SK-N-SH (cell line): ENCODE data around the gene AIPL1. TPM values are rescaled to one million over a fixed set of nuclear protein-coding genes. Genes with fewer than 3 reads are reported as not detected.

Experiments
- CTCF ChIA-PET: fragments of 300-600, 350-600 bp; formaldehyde crosslinking; extraction: SDS; loops from one replicate; lab custom pipeline; 2021; lab: Yijun Ruan, JAX
- POLR2A ChIA-PET: fragments of 350-600 bp; sonication (Branson Sonifier 250); formaldehyde crosslinking; extraction: SDS; loops from one replicate; lab custom pipeline; 2020; ENCODE audit warnings: antibody characterized with exemption, inconsistent platforms; lab: Yijun Ruan, JAX
- DNase-seq: peaks from one replicate; pipeline ENCODE4 v3.0.0; 2012
- H2AFZ ChIP-seq: fragments of 200-600 bp; sonication (generic); 2 replicates; pipeline ENCODE4 v1.8.1; 2016; ENCODE audit warnings: antibody characterized with exemption, mild to moderate bottlenecking, low read depth
- H3F3A ChIP-seq: fragments of 200-600 bp; sonication (generic); replicated peaks from 2 replicates; pipeline ENCODE3; 2016; ENCODE audit warnings: antibody characterized with exemption, mild to moderate bottlenecking; ENCODE audit not compliant: insufficient read depth
- H3K27ac ChIP-seq, 2 experiments: fragments of 200-500 bp in 1 of 2; fragments of 200-600 bp in 1 of 2; sonication (Bioruptor generic) in 1 of 2; sonication (generic), shearing (Covaris generic) in 1 of 2; 2 replicates each; pipeline versions ENCODE4 v1.5.1 to v1.6.1; 2014 to 2016; ENCODE audit warnings: low read depth in 2 of 2, inconsistent platforms in 1 of 2, low read length in 1 of 2, mild to moderate bottlenecking in 1 of 2, mixed read lengths in 1 of 2
- H3K27me3 ChIP-seq: fragments of 200-600 bp; sonication (generic), shearing (Covaris generic); 2 replicates; pipeline ENCODE4 v1.6.1; 2016; ENCODE audit warnings: mixed run types; ENCODE audit not compliant: insufficient read depth
- H3K36me3 ChIP-seq, 2 experiments: fragments of 200-500 bp in 1 of 2; fragments of 200-600 bp in 1 of 2; sonication (Bioruptor generic) in 1 of 2; sonication (generic) in 1 of 2; replicated peaks in 1 of 2; 2 replicates each; pipeline versions ENCODE3 to v1.5.1; 2014 to 2016; ENCODE audit warnings: low read length in 1 of 2, mild to moderate bottlenecking in 1 of 2; ENCODE audit not compliant: insufficient read depth in 2 of 2, control insufficient read depth in 1 of 2
- H3K4me1 ChIP-seq, 2 experiments: fragments of 200-500 bp in 1 of 2; fragments of 200-600 bp in 1 of 2; sonication (Bioruptor generic) in 1 of 2; sonication (generic), shearing (Covaris generic) in 1 of 2; 2 replicates each; pipeline versions ENCODE4 v1.5.1 to v1.6.1; 2014 to 2016; ENCODE audit warnings: low read depth in 1 of 2, low read length in 1 of 2, mixed run types in 1 of 2; ENCODE audit not compliant: insufficient read depth in 2 of 2, control insufficient read depth in 1 of 2
- H3K4me2 ChIP-seq: fragments of 200-600 bp; sonication (generic), shearing (Covaris generic); 2 replicates; pipeline ENCODE4 v1.6.1; 2017; ENCODE audit warnings: mixed run types
- H3K4me3 ChIP-seq, 2 experiments: fragments of 200-500 bp in 1 of 2; fragments of 200-600 bp in 1 of 2; sonication (Bioruptor generic) in 1 of 2; sonication (generic), shearing (Covaris generic) in 1 of 2; 2 replicates each; pipeline versions ENCODE4 v1.5.1 to v1.8.1; 2014 to 2016; ENCODE audit warnings: low read depth in 2 of 2, inconsistent platforms in 1 of 2, low read length in 1 of 2, mild to moderate bottlenecking in 1 of 2, mixed read lengths in 1 of 2, moderate library complexity in 1 of 2
- H3K79me2 ChIP-seq: fragments of 200-600 bp; sonication (generic); 2 replicates; pipeline ENCODE4 v1.8.1; 2017; ENCODE audit warnings: mild to moderate bottlenecking; ENCODE audit not compliant: insufficient read depth
- H3K9ac ChIP-seq: fragments of 200-600 bp; sonication (generic); 2 replicates; pipeline ENCODE4 v1.6.1; 2017; ENCODE audit warnings: mixed run types
- H3K9me2 ChIP-seq: fragments of 200-600 bp; sonication (generic); 2 replicates; pipeline ENCODE4 v1.6.1; 2017; ENCODE audit warnings: mixed run types
- H3K9me3 ChIP-seq: fragments of 200-600 bp; sonication (generic); 2 replicates; pipeline ENCODE4 v1.6.1; 2017; ENCODE audit warnings: mixed run types, mild to moderate bottlenecking, moderate library complexity
- H4K20me1 ChIP-seq: fragments of 200-600 bp; sonication (generic); 2 replicates; pipeline ENCODE4 v1.6.1; 2017; ENCODE audit warnings: mild to moderate bottlenecking, mixed run types; ENCODE audit not compliant: insufficient read depth
- CTCF ChIP-seq: fragments of 200-600 bp; sonication (generic); IDR thresholded peaks from 2 replicates; pipeline ENCODE4 v1.6.1; 2017; ENCODE audit warnings: antibody characterized with exemption, mild to moderate bottlenecking, moderate library complexity
- EZH2phosphoT487 ChIP-seq: fragments of 200-600 bp; sonication (generic); IDR thresholded peaks from 2 replicates; pipeline ENCODE4 v1.6.1; 2017; ENCODE audit warnings: low read depth, mixed run types, mild to moderate bottlenecking, antibody characterized with exemption, moderate library complexity, borderline replicate concordance
- FOSL2 ChIP-seq: IDR thresholded peaks from 2 replicates; pipeline ENCODE4 v1.4.0; 2012; ENCODE audit warnings: low read depth, mild to moderate bottlenecking, moderate library complexity, borderline replicate concordance
- GATA2 ChIP-seq: sonication (generic); formaldehyde crosslinking; IDR thresholded peaks from 2 replicates; pipeline ENCODE4 v1.5.0; 2020; ENCODE audit warnings: mild to moderate bottlenecking, missing genetic modification reagents
- MAX ChIP-seq: IDR thresholded peaks from 2 replicates; pipeline ENCODE4 v1.4.0; 2012; ENCODE audit warnings: low read depth
- PBX3 ChIP-seq: IDR thresholded peaks from 2 replicates; pipeline ENCODE4; 2012
- RAD21 ChIP-seq: IDR thresholded peaks from 2 replicates; pipeline ENCODE4 v1.6.1; 2012; ENCODE audit warnings: mild to moderate bottlenecking, low read length
- RCOR1 ChIP-seq: fragments of 150-350 bp; IDR thresholded peaks from 2 replicates; pipeline ENCODE4 v1.6.1; 2017; ENCODE audit warnings: antibody characterized with exemption, low read length
- SMC3 ChIP-seq: IDR thresholded peaks from 2 replicates; pipeline ENCODE4 v1.6.1; 2012; ENCODE audit warnings: low read depth, low read length, improper control_type of control experiment
- WGBS: methylation state at CpG from one replicate; pipeline ENCODE4 v1.1.6; 2017; ENCODE audit warnings: low lambda C conversion rate; 5-methylcytosine and 5-hydroxymethylcytosine counted together
- polyA plus RNA-seq, 3 experiments: library from polyadenylated mRNA; depleted of rRNA; stranded (reverse); fragments of >200 nt; gene quantifications; 2 replicates each; pipeline ENCODE4 v1.2.3, GENCODE V29; 2012
- TF ChIP-seq, protein P1 (sequence below): fragments of 150-350 bp; IDR thresholded peaks from 2 replicates; pipeline ENCODE4 v1.6.1; 2017; ENCODE audit warnings: antibody characterized with exemption, low read length, low read depth, borderline replicate concordance
- TF ChIP-seq, protein P2 (sequence below): IDR thresholded peaks from 2 replicates; pipeline ENCODE4 v1.4.0; 2012; ENCODE audit warnings: low read depth, borderline replicate concordance

AIPL1 gene
- polyA plus RNA-seq, 1 of the 3 experiments (the other 2 are of a cell fraction): not detected

- WGBS: 90% methylated on average over 22 of the region's 22 CpGs
- H3K9me2 ChIP-seq: no peaks in the 10 kb centered on the region
- no peaks in the 10 kb centered on the region for H3F3A ChIP-seq
- no peak overlapping the region for H2AFZ ChIP-seq
- no peaks in the 10 kb centered on the region for H4K20me1 ChIP-seq
- H3K36me3 ChIP-seq: no peaks in the 10 kb centered on the region
- POLR2A ChIA-PET: no interaction called here
- no peak overlapping the region for H3K9ac ChIP-seq
- no peaks in the 10 kb centered on the region for H3K79me2 ChIP-seq
- TF ChIP-seq RCOR1: no peak
- TF ChIP-seq FOSL2: no peak
- no peak for TF ChIP-seq CTCF
- no peak for TF ChIP-seq PBX3
- H3K4me3 ChIP-seq: no peak overlapping the region
- CTCF ChIA-PET: interaction anchor here (0.6 to 2.0 kb wide), 6 partner anchors 11 to 100 kb away, joined by 3 to 14 read pairs (median 6); partner anchors contain the start of gene PIMREG
- H3K4me1 ChIP-seq: peaks cover 4 to 5% of the 10 kb centered on the region in 2 experiments; a peak in 3 of 4 replicates
- no peaks in the 10 kb centered on the region for H3K27me3 ChIP-seq
- no peak overlapping the region for H3K4me2 ChIP-seq
- no peak for DNase-seq
- no peaks in the 10 kb centered on the region for H3K9me3 ChIP-seq
- no peak overlapping the region for H3K27ac ChIP-seq
Measured at GRCh38 chr17:6474376-6474775, 39.5 kb upstream of the AIPL1 start.

DNA sequence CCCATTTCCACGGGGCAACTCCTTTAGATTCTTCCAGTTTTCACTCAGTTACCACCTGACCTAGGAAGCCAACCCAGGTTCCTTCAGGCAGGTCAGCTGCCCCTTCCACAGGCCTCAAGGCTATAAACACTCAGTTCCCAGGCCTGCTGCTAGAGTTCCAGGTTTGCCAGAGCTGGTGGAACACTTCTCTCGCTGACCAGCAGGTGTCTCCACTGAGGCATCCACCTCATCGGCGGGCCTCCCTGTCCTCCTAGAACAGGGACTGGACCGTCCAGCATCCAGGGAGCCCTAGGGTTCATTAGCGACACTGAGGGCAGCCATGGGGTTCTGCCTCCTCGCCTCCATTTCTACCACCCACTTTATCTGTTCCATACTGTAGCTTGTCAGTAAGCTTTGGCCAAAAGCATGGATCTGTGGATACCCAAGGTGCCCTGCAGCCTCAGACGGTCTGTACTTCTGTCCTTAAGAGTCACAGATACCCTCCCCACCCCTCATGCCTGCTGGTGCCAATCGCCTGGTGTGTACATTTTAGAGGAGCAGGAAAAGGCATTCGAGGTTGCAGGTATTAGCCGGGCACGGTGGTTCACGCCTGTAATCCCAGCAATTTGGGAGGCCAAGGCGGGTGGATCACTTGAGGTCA, 38.3 kb upstream of the AIPL1 start:
- POLR2A ChIA-PET: interaction anchor here (1.1 kb wide), 1 partner anchor 85 kb away, joined by 4 read pairs; no protein-coding TSS in a partner anchor
- H3K79me2 ChIP-seq: no peaks in the 10 kb centered on the region
- WGBS: 41% methylated on average over 12 of the region's 14 CpGs

More for the DNA sequence above, 38.3 kb upstream of the AIPL1 start:
- no peaks in the 10 kb centered on the region for H3K9me3 ChIP-seq
- no peaks in the 10 kb centered on the region for H3K27me3 ChIP-seq
- H3K4me1 ChIP-seq: peaks cover 0 to 5% of the 10 kb centered on the region in 2 experiments; a peak in 3 of 4 replicates
- H3K36me3 ChIP-seq: no peaks in the 10 kb centered on the region
- no peaks in the 10 kb centered on the region for H4K20me1 ChIP-seq
- H3K4me2 ChIP-seq: no peak overlapping the region
- CTCF ChIA-PET: interaction anchor here (0.6 to 2.2 kb wide), 51 partner anchors 10 to 458 kb away, joined by 3 to 17 read pairs (median 4); partner anchors contain the start of gene PIMREG
- peak; percentile 92 for DNase-seq
- no peak overlapping the region for H3K9ac ChIP-seq
- no peaks in the 10 kb centered on the region for H3F3A ChIP-seq
- H3K4me3 ChIP-seq: peak overlapping the region in 1 of 2 experiments; percentile 33; a peak in 1 of 4 replicates
- TF ChIP-seq GATA2 (CRISPR knock-in tag): no peak
- peak; percentile 83 for TF ChIP-seq SMC3
- TF ChIP-seq CTCF: peak; percentile 92
- peak; percentile 76 for TF ChIP-seq RAD21
- TF ChIP-seq MAX: no peak
- TF ChIP-seq, protein P1, sequence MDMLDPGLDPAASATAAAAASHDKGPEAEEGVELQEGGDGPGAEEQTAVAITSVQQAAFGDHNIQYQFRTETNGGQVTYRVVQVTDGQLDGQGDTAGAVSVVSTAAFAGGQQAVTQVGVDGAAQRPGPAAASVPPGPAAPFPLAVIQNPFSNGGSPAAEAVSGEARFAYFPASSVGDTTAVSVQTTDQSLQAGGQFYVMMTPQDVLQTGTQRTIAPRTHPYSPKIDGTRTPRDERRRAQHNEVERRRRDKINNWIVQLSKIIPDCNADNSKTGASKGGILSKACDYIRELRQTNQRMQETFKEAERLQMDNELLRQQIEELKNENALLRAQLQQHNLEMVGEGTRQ: no peak
- TF ChIP-seq EZH2phosphoT487: no peak
- TF ChIP-seq, protein P2, sequence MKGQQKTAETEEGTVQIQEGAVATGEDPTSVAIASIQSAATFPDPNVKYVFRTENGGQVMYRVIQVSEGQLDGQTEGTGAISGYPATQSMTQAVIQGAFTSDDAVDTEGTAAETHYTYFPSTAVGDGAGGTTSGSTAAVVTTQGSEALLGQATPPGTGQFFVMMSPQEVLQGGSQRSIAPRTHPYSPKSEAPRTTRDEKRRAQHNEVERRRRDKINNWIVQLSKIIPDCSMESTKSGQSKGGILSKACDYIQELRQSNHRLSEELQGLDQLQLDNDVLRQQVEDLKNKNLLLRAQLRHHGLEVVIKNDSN: no peak
- H2AFZ ChIP-seq: no peak overlapping the region
- H3K27ac ChIP-seq: no peak overlapping the region
- H3K9me2 ChIP-seq: no peaks in the 10 kb centered on the region
